Eye (tissue), 1 donor: ENCODE measurements around the gene OTUD5.
A peak's percentile ranks its signal among the peaks of the same experiment; 100 is the strongest.

Experiments
- DNase-seq: peaks from one replicate; pipeline ENCODE4 v3.0.0-alpha.2; 2015

OTUD5 gene

DNA sequence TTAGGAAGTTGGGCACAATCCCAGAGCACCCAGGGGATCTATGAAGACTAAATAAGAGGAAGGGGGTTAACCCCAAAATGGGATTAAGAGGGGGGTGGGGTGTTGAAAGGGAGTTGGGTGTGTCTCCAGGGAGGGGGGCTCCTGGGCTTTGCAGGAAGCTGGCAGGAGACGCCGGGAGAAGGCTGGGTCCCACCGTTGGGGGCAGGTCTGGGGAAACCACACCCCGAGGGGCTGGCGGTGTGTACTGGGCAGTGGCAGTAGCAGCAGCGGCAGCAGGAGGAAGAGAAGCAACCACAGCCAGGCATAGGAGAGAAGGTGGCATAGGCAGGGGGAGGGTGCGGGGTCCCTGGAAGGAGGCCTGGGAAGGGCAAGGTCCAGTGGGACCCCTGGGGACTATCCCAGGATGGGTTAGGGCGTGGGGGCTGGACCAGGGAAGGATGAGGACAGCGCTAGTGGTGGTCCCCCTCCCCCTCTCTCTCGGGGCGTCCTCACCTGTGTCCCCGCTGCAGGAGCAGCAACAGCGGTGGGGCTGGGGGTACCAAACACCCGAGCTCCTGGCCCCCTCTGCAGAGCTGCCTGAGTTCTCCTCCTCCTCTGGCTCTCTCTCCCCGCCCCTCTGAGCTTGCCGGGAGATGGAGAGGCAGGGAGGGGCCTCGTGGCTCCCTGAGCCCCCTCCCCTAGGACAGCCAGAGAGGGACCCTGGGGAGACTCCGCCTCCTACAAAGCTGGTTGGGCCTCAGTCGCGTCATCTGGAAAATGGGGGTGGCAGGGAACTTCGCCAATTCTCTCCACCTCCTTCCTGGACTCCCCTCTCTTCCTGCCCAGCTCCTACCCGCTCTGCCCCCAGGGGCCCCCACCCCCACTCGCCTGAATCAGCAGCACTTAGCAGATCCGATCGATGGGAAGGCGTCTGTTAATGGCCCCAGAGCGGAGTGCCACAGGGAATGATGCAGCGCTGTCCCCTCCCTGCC is 14.1 kb upstream of the OTUD5 start, which contains the start of gene KCND1:
TSS of gene KCND1 (minus strand) at position 596 of the 971 bp plus-strand sequence. CDS start 1,573 bp downstream, outside the sequence.
- DNase-seq: peak; percentile 74

DNA sequence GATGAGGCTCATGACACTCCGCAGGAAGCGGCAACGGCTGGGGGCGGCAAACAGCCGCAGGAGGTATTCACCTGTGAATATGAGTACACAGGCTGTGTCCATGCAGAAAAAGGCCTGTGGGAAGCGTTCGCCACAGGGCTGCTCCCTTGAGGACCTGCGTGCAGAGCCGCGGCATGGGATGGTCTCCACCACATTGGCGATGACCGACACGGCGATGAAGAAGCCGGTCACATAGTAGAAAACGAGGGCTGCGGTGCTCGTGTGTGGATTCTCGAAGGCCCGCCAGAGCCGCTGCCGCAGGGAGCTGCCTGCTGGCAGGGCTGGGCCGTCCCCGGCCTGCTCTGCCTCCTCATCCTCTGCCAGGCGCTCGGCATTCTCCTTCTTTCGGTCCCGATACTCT is 12.1 kb upstream of the OTUD5 start:
- DNase-seq: no peak

DNA sequence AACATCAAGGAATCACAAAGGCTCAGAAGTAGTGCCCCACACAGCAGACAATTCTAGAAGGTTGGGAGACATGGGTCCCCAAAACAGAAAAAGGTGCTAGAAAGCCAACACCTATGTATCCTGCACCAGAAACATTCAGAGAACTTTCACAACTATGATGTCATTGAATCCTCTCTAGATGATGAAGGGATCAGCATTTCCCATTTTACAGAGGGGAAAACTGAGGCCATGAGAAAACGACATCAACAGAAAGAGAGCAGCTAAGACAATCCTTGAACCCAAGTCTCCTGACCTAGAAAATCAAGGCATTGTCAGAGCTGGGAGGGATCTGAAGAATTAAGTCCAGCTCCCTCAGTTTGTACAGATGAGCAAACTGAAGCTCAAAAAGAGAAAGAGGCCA is 11.0 kb upstream of the OTUD5 start:
- no peak for DNase-seq

DNA sequence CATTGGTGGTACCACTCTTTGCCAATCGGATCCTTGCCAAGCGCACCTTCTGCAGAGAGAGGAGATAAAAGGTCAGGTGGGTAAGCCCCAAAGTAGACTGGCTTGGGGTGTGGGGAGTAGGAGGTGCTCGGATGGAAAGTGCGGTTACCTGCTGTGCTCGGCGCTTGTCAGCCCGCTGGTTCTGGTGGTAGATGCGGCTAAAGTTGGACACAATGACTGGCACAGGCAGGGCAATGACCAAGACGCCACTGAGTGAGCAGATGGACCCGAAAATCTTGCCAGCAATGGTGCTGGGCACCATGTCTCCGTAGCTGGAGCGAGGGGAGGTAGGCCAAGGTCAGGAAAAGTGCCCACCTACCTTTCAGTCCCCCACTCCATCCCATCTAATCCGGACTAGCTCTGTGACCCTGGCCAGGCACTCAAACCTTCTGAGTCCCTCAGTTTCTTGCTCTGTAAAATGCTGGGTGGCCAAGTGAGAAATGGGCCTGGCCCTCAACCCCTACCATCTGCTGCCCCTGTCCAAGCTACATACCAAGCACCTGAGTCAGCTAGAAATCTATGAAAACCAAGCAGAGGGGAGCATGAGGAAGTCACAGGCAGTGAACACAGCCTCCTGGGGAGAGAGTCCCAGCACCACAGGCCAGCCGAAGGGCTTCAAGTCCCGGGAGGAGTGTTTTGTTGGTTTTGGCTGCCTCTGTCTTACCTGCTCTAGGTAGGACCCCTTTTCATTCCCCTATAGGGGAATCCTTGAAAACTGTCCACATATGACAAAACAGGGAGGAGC is 9.6 kb upstream of the OTUD5 start:
- DNase-seq: no peak

DNA sequence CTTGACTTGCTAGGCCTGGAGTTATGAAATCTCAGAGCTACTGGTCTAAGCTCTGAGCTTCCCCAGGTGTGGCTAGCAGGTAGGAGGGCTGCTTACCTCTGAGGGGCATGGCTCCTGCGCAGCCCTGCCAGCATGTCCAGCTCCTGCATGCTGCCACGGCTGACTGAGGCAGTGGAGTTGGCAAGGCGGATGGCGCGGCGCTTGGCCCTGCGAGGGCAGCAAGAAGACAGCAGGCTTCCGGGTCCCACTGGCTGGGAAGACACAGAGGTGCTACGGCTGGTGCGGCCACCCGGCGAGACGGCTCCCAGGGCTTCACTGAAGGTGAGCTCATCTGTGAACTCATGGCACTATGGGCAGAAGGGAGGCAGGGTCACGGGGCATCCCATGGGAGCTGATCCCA is 8.6 kb upstream of the OTUD5 start:
- DNase-seq: no peak

DNA sequence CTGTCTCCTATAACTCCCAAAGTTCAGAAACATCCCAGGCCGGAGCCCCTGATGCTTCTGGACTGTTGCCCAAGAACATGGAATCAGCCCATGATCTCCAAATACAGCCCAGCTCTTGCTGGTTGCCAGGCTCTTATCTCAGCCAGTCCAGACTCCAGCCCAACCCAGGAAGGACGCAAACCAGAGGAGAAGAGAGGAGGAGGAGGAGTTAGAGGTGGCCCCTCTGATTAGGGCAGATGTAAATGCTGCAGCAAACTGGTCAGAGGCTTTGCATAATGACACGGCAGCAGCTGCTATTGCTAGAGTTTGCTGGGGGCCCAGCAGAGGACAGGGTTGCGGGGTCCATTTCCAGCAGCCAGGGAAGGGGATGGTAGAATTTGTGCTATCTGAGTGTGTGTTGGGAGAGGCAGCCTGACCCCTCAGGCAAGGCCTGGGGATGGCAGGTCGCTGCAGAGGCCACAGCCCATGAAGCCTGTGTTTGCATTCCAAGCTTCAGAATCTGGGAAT is 4.2 kb upstream of the OTUD5 start:
- no peak for DNase-seq

DNA sequence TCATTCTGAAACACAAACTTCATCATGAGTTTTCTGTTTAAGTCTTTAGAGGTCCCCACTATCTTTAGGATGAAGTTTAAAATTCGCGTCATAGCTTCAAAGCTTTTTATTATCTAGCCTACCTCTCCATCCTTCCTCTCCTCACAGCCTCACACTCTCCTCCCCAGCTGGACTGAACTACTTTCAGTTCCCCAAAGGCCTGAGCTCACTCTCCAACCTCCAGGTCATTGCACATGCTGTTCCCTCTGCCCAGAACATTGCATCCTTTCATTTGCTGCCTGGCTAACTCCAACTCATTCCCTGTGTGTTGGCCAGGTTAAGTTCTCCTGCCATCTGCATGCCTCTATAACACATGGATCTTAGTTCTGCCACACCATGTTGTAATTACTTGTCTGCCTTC is 2.9 kb upstream of the OTUD5 start:
- no peak for DNase-seq

DNA sequence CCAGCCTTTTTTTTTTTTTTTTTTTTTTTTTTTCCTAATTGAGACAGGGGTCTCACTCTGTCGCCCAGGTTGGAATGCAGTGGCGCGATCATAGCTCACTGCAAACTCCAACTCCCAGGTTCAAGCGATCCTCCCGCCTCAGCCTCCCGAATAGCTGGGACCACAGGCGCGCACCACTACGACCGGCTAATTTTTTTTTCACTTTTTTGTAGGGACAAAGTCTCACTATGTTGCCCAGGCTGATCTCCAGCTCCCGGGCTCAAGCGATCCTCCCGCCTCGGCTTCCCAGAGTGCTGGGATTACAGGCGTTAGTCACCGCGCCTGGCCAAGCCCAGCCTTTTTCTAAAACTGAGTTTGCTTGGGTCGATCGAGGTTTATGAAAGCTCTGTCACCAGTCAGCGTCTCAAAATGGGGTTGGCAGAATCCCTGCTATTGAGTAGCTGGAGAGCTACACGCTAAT is 1.3 kb upstream of the OTUD5 start:
- no peak for DNase-seq

DNA sequence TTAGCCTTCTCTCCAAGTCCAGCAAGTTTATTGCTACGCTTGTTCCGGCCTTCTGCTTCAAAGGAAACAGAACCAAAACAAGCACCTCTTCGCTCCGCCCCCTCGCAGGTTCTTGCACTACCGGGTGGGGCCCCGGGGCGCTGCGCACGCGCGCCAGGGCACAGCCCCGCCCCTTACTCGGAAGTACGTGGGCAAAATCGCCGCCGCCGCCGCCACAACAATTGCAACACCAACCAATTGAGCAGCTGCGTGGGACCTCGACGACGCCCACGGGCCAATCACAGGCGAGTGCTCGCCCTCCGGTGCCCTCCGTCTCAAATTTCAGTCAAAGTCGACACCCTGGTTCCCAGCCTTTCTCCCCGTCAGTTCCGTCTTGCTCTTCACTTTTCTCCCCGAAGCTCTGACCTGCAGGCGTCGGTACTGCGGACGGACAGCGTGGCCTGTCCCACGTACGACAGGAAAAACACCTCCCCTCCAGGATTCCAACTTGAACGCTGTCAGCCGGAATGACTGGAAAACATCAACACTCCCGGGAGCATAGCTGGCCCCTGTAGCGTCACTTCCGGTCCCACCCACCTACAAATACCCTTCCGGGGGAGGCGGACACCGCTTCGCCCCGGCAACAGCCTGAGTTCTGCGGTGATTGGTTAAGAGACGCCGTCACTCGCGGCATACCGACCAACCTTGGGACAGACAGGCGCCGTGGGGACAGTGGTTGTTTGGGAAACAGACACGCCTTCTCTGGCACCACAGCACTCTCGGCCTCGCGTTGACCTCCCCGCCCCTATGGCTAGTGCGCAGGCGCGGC is 624 bp upstream of the OTUD5 start:
- peak; percentile 97 for DNase-seq

DNA sequence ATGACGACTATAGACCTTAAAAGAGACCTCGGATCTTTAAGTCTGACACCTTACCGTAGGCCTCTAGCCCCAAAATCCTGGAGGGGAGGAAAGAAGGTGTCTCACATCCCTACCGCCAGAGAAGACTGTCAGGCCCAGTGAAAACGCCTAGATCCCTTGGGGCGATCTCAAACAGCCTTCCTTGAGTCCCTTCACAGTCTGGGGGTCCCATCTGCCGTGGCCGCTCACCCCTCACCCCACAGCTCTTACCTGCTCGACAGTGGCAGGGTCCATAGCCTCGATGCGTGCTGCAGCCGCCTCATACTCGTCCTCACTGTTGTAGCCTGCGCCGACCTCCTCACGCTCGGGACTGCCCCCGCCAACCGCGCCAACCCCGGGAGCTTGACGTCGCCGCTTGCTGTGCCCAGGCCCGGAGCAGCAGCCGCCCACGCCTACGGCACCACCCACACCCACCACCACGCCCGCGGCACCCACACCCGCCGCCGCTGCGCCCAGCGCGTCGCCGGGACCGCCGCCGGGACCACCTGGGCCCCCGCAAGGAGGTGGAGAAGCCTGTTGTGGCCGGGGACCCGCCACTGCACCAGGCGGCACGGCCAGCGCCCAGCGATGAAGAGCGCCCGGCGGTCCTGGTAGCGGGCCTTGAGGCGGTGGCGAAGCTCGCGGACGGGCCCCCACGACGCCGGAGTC is 536 bp downstream of the OTUD5 start:
- DNase-seq: no peak

DNA sequence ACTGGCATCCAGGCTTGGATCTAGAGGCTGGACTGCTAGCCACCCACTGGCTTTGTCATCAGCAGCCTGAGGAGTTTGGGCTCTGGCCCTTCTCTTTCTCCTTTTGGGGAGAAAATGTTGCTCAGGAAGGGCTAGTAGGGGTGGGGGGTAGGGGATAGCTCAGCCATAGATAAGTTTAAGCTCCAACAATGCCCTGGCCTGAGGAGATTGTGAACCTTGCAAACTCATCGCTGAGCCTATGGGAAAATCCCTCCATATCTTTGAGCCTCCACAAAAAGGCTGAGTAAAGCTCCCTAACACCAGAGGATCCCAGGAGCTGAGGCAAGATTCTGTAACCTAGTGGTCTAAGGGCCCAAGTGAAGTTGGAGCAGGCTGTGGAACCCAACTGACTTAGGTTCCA is 8.8 kb downstream of the OTUD5 start:
- DNase-seq: no peak

DNA sequence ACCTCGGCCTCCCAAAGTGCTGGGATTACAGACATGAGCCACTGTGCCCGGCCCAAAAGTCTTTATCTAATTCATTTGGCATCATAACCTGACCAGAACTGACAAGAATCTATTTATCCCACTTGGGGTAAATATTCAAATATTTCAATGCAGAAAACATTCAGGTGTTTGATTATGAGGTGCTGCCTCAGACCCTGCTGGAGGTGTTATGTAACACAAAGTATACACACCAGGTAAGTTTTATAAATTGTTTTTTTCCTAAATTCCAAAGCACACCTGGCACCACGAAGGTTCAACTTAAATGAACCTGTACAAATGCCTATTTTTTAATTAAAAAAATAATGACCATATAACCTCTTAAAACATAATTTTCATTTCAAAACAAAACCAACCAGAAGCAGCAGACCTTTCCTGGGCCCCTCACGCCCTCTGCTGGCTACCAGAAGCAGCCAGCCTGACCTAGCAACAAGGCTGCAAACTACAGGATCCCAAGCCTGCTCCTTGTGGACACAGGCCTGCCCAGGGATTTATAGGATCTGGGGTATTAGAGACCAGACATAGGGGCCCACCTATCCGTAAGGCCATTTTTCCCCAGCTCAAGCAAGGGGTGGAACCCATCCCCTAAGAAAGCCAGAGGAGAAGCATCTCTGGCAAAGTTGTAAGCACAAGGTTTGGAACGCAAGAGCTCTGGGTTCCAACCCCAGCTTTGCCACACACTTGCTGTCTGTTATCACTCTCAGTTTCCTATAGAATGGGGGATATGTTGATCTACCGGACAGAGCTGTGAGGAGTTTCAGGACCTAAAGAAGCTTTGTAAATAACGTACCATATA is 11.7 kb downstream of the OTUD5 start:
- peak; percentile 59 for DNase-seq

DNA sequence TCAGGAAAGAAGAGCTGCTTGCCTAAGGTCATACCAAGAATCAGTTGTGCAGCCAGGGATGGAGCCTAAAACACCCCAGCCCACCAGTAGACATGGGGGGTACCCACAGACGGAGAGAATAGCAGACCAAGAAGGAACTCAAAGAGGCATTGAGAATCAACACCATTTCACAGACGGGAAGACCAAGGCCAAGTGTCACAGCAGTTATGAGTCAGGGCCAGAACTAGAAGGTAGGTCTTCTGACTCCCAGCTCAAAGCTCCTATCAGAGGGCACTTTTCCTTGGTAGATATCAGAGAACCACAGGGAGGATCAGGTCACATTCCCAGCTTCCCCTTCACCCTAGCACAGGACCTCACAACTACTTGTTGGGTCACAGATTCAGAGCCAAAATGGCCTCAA is 14.5 kb downstream of the OTUD5 start:
- no peak for DNase-seq

DNA sequence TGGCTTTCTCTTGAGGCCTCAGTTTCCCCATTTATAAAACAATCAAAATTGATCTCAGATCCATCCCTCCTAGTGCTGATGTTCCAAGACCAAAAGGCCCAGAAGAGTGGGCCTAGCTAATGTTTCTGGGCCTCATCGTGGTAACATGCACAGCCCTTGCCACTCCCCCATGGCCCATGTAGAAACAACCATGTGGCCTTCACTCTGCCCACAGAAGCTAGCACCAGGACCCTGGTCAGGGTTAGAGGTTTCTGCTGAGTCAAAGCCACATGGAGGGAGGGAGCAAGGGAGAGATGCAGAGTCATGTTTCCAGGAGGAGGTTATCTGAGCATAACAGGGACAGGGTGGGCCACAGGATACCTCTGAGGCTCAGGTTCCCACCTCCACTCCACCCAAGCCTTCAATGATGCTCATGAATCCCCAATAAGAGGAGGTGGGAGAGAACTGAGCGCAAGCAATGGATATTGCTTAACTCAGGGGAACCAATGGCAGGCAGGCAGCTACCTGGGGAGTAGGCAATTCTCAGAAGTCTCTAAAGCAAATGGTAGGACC is 16.9 kb downstream of the OTUD5 start:
- no peak for DNase-seq

DNA sequence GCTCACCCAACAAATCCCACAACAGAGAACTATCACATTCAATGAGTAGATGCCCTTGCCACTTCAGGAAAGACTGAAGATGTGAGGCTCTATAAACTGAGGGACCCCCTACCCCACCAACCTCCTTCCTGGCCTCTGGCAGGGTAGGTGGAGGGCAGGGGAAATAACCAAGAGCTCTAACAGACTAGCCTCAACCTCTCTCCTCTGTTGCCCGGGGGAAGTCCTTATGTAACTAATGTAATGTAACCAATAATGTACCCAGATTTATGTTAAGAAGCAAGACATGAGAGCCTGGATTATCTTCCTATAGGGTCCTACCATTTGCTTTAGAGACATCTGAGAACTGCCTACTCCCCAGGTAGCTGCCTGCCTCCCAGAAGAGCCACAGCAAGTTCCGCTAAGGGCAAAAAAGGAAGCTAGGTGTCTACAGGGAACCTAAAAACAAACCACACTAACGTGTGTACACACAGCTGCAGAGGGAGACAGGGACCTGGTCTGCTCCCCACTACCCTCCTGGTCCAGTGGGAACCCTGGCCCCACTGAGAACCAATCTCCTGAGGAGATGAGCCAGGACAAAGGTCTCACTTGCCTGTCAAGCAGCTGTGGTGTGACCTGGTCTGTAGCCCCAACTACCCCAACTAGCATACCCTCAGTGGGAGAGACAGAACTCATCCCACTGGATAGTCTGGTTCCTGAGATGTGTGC is 17.7 kb downstream of the OTUD5 start:
- DNase-seq: no peak

DNA sequence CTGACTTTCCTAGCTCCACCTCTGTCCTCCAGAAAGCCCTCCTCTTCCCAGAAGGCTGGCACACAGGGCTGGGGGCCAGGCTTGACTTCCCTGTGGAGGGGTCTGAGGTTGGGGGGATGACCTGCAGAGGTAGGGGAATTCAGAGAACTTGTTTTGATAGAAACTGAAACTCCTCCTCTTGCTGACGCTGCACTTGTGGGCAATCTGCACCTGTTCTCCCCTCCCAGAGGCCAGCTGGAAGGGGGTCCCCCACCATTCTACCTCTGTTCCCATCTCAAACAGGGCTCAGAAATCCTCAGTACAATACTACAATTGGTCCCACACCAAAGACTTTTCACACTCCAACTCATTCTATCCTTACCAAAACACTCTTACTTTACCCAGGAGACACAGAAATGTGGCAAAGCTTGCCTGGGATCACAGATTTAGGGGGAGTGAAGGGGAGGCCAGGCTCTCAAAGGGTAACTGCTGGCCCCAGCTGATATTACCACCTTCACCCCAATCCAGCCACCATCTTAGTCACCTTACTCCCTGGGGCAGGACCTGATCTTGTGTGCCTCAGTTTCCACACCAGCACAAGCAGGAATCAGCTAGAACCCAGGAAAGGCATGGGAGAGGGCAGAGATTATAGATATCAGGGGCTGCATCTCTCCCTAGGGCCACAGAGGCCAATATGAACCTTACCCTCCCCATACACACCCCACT is 18.5 kb downstream of the OTUD5 start:
- DNase-seq: no peak

DNA sequence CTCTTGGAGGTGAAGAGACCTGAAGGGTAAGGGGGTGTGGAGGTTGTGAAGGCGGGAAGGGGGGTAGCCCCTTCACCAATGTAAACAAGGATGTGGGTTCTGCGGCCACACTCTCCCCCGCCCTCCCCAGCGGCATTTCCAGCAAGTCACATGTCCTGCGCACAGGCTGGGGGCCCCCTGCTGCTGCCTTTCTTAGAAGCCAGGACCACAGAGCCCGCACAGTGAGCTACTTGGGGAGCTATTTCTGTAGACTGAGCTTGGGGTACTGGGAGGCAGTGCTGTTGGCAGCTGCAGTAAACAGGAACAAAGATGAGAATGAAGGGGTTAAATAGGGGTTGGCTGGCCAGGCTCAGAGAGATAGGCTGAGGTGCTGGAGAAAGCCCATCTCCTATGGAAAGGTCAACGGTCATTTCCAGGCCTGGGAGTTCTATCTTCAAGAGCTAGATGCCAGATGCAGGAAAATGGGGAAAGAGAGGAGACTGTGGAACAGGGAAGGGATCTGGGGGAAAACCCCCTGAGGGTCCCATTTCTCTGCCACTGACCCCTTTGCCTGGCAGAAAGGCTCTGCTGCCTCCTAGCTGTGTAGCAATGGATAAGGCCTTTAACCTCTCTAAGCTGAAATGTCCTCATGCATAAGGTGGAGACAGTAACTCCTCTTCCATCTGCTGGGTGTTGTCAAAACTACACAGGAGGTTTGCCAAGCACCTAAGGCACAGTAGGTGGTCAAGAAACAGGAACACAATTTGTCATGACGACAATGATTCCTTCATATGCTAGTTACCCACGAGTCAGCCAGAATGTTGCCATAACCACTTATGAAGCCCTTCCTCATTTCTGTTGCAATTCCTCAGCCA is 20.1 kb downstream of the OTUD5 start:
- DNase-seq: peak; percentile 2

DNA sequence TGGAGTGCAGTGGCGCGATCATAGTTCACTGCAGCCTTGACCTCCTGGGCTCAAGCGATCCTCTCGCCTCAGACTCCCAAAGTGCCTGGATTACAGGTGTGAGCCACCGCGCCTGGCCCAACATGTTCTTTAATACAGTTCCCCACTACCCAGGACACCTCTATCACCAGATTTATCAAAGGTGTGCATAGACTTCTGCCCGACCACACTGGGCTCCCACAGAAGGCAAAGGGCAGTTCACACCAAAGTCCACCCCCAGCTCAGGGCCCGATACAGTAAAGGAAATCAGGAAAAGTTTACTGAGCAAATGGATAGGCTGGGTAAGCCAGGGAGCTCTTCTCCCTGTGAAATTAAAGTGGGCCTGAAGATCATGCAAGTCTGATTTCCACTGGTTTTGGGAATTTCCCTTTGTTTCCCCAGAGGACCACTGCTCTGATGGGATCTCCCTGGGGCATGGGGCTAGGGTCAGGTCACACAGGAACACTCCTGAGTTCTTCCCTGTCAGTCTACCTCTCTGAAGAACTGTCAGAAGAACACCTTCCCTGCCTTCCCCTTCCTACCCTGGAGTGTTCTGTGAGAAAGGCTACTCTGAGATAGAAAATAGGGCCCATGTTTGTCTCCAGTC is 20.9 kb downstream of the OTUD5 start:
- no peak for DNase-seq
